Sigmoid colon (tissue), 4 donors: Measurements from ENCODE around the gene GDF2.

Source experiments
- CTCF ChIP-seq, 4 experiments: fragments of 450-650 bp in 3 of 4; fragments of 200-600 bp in 1 of 4; IDR thresholded peaks; one replicate each; pipeline ENCODE4 v1.5.1; 2016 to 2019; ENCODE audit warnings: antibody characterized with exemption in 4 of 4, mild to moderate bottlenecking in 3 of 4, moderate library complexity in 2 of 4
- EP300 ChIP-seq, 4 donors: sonication (generic); formaldehyde crosslinking; IDR thresholded peaks; one replicate each; pipeline ENCODE4 v1.6.1; 2017; ENCODE audit warnings: antibody characterized with exemption in 4 of 4
- POLR2A ChIP-seq, 2 donors: fragments of 450-650 bp; IDR thresholded peaks; one replicate each; pipeline ENCODE4 v1.6.1; 2016; ENCODE audit warnings: antibody characterized with exemption in 2 of 2, mild to moderate bottlenecking in 2 of 2, moderate library complexity in 2 of 2
- POLR2AphosphoS5 ChIP-seq, 4 donors: sonication (generic); formaldehyde crosslinking; IDR thresholded peaks; one replicate each; pipeline ENCODE4 v1.6.1; 2017; ENCODE audit warnings: antibody characterized with exemption in 4 of 4

- TF ChIP-seq EP300 (IDR thresholded peaks at IDR 0.05) = no peak
- TF ChIP-seq CTCF (IDR thresholded peaks at IDR 0.05) = no peak
- no peak for TF ChIP-seq POLR2AphosphoS5 (IDR thresholded peaks at IDR 0.05)
- no peak for TF ChIP-seq POLR2A (IDR thresholded peaks at IDR 0.05)
Measured at GRCh38 chr10:47320812-47321211, 1.4 kb upstream of the GDF2 start.
